IPS-NIHi7 (cell line): ENCODE measurements around the gene LIFR.

Source experiments
- DNase-seq: peaks from one replicate; pipeline ENCODE4 v3.0.0; 2012; ENCODE audit warnings: mixed read lengths; ENCODE audit errors: extremely low spot score

The LIFR gene

GRCh38 chr5:38445374-38446028 lies 110.9 kb downstream of the LIFR start:
- DNase-seq, result no peak

GRCh38 chr5:38443390-38443789 lies 113.1 kb downstream of the LIFR start:
- no peak for DNase-seq

- no peak for DNase-seq
Measured at GRCh38 chr5:38442247-38442573, 114.2 kb downstream of the LIFR start.

- DNase-seq, result peak; percentile 92
Measured at GRCh38 chr5:38441453-38442246, 114.8 kb downstream of the LIFR start.

- DNase-seq, result no peak
Measured at GRCh38 chr5:38438757-38439156, 117.7 kb downstream of the LIFR start.

GRCh38 chr5:38434966-38435705 lies 121.3 kb downstream of the LIFR start:
- DNase-seq, result no peak

GRCh38 chr5:38433160-38433861 lies 123.1 kb downstream of the LIFR start:
- DNase-seq, result no peak

GRCh38 chr5:38431242-38431853 lies 125.1 kb downstream of the LIFR start:
- no peak for DNase-seq

GRCh38 chr5:38426986-38427950 lies 129.2 kb downstream of the LIFR start:
- no peak for DNase-seq

- no peak for DNase-seq
Measured at GRCh38 chr5:38426490-38426889, 130.0 kb downstream of the LIFR start.
